Posterior cingulate gyrus (tissue), 11 donors: ENCODE measurements around the gene NUP214.
"Not testable (repeated sequence)": the region's sequence is repeated elsewhere in the genome, so short reads cannot be mapped to it uniquely, and the experiment has no call there.

Experiments
- DNase-seq, 10 donors: peaks; one replicate each; pipeline versions ENCODE4 v3.0.0 to v3.0.0-alpha.2; 2020 to 2021; ENCODE audit warnings: mixed read lengths in 3 of 10
- intact Hi-C: fragments of 100-400 bp; cut with DNase I; formaldehyde crosslinking; loops from one replicate; pipeline ENCODE4 v1.15.1; 2023

The NUP214 gene

GRCh38 chr9:131148276-131148675, 22.9 kb downstream of the NUP214 start:
- intact Hi-C loops, result no loop called here
- no peak for DNase-seq

- no peak for DNase-seq
- intact Hi-C loops, result no loop called here
Measured at GRCh38 chr9:131148966-131149687, 23.7 kb downstream of the NUP214 start.

- no peak for DNase-seq
- intact Hi-C loops, result no loop called here
Measured at GRCh38 chr9:131149688-131150053, 24.3 kb downstream of the NUP214 start.

GRCh38 chr9:131153595-131153994, 28.2 kb downstream of the NUP214 start:
- DNase-seq, result no peak
- intact Hi-C loops, result no loop called here

GRCh38 chr9:131158673-131159072, 33.3 kb downstream of the NUP214 start:
- DNase-seq, intact Hi-C loops: not testable (repeated sequence)

- intact Hi-C loops, result no loop called here
- DNase-seq, result no peak
Measured at GRCh38 chr9:131160416-131161112, 35.2 kb downstream of the NUP214 start.

GRCh38 chr9:131161585-131161984, 36.2 kb downstream of the NUP214 start:
- DNase-seq, result no peak
- intact Hi-C loops, result no loop called here

- no peak for DNase-seq
- intact Hi-C loops, result no loop called here
Measured at GRCh38 chr9:131162886-131163285, 37.5 kb downstream of the NUP214 start.

GRCh38 chr9:131165523-131165922, 40.1 kb downstream of the NUP214 start:
- no peak for DNase-seq
- intact Hi-C loops, result no loop called here

GRCh38 chr9:131167146-131167692, 41.8 kb downstream of the NUP214 start:
- intact Hi-C loops, result no loop called here
- DNase-seq, result no peak

GRCh38 chr9:131167936-131168335, 42.5 kb downstream of the NUP214 start:
- intact Hi-C loops, result no loop called here
- no peak for DNase-seq

GRCh38 chr9:131169563-131170240, 44.3 kb downstream of the NUP214 start:
- no peak for DNase-seq
- intact Hi-C loops, result no loop called here

GRCh38 chr9:131173995-131174394, 48.6 kb downstream of the NUP214 start:
- no peak for DNase-seq
- intact Hi-C loops, result no loop called here

- no peak for DNase-seq
- intact Hi-C loops, result no loop called here
Measured at GRCh38 chr9:131174681-131175239, 49.4 kb downstream of the NUP214 start.

- intact Hi-C loops, result loop anchor here (1.0 kb wide), 1 partner anchor 158 kb away; no protein-coding TSS in a partner anchor
Measured at GRCh38 chr9:131177898-131178297, 52.5 kb downstream of the NUP214 start.

GRCh38 chr9:131178382-131178781, 53.0 kb downstream of the NUP214 start:
- intact Hi-C loops, result loop anchor here (1.0 kb wide), 1 partner anchor 158 kb away; no protein-coding TSS in a partner anchor
- DNase-seq, result peak; percentile 51 to 95 (median 74)

More at GRCh38 chr9:131177898-131178297, 52.5 kb downstream of the NUP214 start:
- DNase-seq, result no peak

- no peak for DNase-seq
- intact Hi-C loops, result loop anchor here (1.0 kb wide), 1 partner anchor 157 kb away; no protein-coding TSS in a partner anchor
Measured at GRCh38 chr9:131178926-131179325, 53.5 kb downstream of the NUP214 start.

- no peak for DNase-seq
- intact Hi-C loops, result no loop called here
Measured at GRCh38 chr9:131179561-131180219, 54.3 kb downstream of the NUP214 start.

GRCh38 chr9:131180454-131180853, 55.1 kb downstream of the NUP214 start:
- DNase-seq, result no peak
- intact Hi-C loops, result no loop called here

GRCh38 chr9:131181091-131181681, 55.8 kb downstream of the NUP214 start:
- DNase-seq, result no peak
- intact Hi-C loops, result no loop called here
